ENCODE measurements around the gene ATP9A.
"Not testable (repeated sequence)": the region's sequence is repeated elsewhere in the genome, so short reads cannot be mapped to it uniquely, and the experiment has no call there.

Gene ATP9A, protein sequence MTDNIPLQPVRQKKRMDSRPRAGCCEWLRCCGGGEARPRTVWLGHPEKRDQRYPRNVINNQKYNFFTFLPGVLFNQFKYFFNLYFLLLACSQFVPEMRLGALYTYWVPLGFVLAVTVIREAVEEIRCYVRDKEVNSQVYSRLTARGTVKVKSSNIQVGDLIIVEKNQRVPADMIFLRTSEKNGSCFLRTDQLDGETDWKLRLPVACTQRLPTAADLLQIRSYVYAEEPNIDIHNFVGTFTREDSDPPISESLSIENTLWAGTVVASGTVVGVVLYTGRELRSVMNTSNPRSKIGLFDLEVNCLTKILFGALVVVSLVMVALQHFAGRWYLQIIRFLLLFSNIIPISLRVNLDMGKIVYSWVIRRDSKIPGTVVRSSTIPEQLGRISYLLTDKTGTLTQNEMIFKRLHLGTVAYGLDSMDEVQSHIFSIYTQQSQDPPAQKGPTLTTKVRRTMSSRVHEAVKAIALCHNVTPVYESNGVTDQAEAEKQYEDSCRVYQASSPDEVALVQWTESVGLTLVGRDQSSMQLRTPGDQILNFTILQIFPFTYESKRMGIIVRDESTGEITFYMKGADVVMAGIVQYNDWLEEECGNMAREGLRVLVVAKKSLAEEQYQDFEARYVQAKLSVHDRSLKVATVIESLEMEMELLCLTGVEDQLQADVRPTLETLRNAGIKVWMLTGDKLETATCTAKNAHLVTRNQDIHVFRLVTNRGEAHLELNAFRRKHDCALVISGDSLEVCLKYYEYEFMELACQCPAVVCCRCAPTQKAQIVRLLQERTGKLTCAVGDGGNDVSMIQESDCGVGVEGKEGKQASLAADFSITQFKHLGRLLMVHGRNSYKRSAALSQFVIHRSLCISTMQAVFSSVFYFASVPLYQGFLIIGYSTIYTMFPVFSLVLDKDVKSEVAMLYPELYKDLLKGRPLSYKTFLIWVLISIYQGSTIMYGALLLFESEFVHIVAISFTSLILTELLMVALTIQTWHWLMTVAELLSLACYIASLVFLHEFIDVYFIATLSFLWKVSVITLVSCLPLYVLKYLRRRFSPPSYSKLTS

DNA sequence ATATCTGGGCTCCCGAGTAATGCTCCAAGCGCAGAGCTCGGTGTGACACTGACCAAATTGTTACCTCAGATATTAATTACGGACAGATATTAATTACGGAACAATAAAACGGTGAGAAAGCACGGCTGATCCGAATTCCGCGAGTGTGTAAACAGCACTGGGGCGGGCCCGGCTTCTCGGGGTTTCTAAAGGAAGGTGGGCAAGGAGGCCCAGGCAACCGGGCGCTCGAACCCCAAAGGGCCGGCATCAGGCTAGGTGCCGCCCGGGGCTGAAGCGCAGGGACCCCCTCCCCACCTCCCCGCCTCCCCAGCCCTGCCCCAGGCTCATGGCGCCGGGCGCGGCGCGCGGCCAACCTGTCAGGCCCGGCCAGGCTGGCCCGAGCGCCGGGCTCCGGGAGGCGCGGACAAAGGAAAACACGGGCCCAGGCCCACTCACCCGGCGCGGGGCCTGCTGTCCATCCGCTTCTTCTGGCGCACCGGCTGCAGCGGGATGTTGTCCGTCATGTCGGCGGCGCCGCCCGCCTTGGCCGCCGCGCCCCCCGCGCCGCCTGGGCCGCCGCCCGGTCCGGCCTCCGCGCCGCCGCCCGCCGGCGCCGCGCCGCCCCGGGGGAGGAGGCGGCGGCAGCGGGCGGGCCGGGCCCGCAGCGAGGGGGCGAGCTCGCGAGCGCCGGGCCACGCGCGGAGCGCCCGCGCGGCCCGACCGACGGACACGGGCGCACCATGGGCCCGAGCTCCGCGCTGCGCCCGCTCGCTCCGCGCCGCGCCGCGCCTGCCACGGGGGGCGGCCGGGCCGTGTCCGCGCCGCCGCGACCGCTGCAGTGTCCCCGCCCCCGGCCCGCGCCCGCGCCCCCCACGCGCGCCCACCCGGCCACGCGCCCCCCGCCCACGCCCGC is at the start of gene ATP9A:
Gene ATP9A, minus strand, starts transcription at position 524 of the 892 bp plus-strand sequence. Its CDS starts 21 bp downstream, at position 503.
- no peak for DNase-seq

GRCh38 chr20:51816856-51817255 is 48.7 kb upstream of the ATP9A start:
- DNase-seq, result not testable (repeated sequence)

DNA sequence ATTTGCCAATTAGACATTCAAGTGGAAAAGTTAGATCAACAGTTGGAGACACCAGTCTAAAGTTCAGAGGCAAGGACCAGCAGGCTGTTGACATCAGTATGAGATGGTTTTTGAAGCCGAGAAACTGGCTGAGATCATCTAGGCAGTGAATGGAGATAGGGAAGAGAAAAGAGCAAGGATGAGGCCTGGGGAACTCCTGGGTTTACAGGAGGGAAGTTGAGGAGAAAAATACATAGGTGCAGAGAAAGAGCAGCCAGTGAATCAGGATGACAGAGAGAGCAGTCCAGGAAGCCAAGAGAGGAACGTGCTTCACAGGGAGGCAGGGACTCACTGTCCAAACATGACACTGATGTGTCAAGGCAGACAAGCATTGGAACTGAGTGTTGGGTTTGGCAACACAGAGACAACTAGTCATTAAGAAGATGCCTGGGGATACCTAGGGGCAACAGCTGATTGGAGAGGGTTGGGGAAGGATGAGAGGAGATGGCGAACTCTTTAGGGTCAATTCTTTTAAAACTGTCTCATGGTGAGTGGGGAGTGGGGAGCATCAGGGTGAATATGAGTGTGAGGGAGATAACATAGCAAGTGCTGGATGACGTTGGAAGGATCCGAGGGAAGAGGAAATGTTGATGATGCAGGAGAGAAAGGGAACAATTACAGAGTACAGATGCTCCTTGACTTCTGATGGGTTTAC is 47.3 kb upstream of the ATP9A start:
- no peak for DNase-seq

GRCh38 chr20:51812861-51813260 is 44.7 kb upstream of the ATP9A start:
- DNase-seq, result no peak

DNA sequence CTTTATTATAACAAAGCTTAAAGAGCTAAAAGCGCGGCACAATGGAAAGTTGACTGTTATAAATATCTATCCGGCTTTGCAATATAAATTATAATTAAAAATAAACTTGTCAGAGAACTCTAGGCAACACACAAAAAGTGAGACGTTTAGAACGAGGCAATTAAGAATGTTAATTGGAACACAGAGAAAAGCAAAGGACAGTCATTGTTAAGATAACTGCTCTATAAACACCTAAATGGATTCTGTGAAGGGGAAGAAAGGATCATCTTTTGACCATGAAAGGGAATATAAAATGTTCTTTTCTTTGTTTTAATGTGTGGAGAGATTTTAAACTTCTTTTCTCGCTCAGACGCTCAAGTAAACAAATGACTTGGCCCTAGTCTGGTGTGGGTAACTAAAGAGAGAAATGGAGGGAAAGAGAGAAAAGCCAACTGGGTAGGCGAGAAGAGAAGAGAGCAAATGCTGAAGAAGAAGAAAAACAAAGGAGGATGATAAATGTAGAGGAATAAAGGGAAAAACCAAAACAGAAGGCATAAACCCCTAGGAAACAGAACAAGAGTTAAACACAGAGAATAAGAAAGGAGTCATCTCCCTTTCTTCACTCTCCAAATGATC is 43.4 kb upstream of the ATP9A start:
- DNase-seq, result no peak

DNA sequence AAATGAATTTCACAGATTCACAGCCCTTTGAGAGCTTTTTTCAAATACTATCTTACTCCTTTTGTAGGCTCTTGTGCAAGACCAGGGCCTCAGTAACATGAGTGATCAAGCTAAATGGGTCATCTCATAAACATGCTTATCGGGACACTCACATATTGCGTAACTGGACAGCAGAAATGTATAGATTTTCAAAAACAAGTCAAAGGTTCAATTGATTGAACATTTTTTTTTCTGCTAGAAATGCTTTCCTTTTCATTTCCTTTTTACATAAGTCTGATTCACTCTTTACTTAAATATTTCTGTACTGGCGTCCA is 42.8 kb upstream of the ATP9A start:
- DNase-seq, result no peak

- DNase-seq, result no peak
Measured at GRCh38 chr20:51810155-51811041, 42.2 kb upstream of the ATP9A start.

DNA sequence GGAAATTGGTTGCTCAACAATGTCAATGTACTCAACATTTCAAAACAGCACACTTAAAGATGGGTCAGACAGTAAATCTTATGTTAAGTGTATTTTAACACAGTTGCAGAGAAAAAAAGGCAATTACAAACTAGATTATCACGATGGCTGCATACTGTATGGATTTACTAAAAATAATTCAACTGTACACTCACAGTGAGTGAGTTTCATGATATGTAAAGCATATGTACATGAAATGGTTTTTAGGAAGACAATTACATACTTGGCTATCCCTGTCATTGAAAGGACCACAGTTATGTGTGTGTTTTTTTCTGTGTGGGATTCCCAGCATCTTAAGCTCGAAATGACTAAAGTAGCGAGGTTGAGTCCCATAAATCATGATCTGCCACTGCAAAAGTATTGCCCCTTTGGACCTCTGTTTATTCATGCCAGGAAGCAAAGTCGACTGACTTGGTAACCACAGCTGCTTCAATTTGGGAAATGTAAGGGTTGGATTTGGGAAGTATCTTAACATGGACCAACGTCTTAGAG is 39.6 kb upstream of the ATP9A start:
- DNase-seq, result no peak

GRCh38 chr20:51804754-51805153 is 36.6 kb upstream of the ATP9A start:
- DNase-seq, result no peak

DNA sequence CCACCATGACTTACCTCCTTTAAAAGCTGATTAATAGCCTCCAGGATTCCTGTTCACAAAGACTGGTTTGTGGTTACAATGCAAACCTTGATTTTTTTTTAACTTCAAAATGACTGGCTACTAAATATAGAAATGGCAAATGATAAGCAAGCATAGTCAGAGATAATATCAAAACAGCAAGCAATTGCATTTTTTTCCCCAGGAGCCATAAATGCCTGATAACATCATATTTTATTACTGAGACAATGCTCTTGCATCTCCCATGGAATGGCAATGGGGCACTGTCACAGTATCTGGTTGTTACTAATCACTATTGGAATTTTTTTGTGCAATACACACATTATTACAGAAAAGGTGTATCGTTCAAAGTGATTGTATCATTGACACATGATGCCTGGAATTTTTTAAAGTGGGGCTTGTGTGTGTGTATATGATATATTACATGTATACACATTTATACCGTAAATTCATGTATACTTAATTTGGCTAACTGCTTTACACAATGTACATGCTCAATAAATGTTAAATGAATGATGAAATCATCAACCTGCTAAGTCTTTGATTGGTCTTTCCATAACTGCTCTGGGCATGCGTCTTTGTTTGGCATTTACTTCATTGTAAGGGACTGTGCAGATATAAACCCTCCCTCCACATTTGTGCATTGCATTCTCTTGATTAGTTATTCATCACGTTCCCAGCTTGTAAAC is 35.1 kb upstream of the ATP9A start:
- no peak for DNase-seq

DNA sequence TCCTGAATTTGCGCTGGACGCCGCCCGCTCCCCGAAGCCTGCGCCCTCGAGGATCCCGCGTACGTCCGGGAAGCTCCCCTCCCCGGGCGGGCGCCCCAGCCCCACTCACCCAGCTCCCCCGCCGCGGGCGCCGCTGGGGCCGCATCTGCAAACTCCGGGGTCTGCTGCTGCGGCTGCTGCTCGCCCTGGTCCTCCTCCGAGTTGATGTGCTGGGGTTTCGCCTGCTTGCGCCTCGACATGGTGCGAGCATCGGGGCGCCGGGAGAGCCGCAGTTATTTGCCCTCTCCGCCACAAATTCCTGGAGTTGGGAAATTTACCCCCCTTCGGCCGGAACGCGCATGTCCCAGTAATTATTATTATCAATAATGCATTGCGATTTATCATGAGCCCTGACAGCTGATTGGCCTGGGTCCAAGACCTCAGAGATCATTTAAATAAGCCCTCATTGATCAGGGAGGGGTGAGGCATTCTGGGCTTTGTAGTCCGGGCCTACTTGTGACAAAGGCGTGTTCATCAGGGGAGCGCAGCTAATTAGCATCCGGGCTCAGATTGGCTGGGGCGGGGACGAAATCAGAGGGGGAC is 34.1 kb upstream of the ATP9A start, which contains the start of gene SALL4:
Gene SALL4, minus strand, starts transcription at position 352 of the 582 bp plus-strand sequence. Its CDS starts 113 bp downstream, at position 239.
- DNase-seq, result no peak

DNA sequence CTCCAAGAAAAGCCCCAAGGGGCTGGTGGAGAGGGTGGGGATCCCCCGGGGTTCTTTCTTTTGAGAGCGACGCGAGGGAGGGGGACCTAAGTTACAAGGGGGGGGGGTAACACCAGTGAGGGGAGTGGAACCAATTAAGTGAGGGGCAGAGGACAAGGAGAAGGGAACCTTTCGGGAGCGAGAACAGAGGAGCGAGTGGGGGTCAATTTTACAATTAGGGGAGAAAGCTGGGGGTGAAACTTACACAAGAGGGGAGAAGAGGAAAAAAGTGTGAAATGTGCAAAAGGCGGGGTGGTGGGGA is 33.6 kb upstream of the ATP9A start:
- no peak for DNase-seq

GRCh38 chr20:51801122-51801822 is 33.1 kb upstream of the ATP9A start:
- no peak for DNase-seq

DNA sequence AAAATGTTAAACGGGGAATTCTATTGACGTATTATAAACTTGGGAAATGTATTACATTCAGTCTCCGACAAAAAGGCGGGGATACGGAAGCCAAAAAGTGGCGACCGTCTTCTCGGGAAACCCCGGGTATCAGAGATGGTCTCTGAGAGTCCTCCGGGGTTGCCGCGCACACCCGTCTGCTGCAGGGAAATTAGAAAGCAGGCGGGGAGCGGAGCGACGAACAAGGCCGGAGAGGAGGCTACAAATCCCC is 32.6 kb upstream of the ATP9A start:
- no peak for DNase-seq

GRCh38 chr20:51800060-51800871 is 32.1 kb upstream of the ATP9A start:
- DNase-seq, result no peak

GRCh38 chr20:51799401-51799860 is 31.2 kb upstream of the ATP9A start:
- no peak for DNase-seq

- DNase-seq, result no peak
Measured at GRCh38 chr20:51797357-51798025, 29.3 kb upstream of the ATP9A start.
